IPS-18a (cell line): ENCODE data around the gene INPP5D.
"Not testable (repeated sequence)": the region's sequence is repeated elsewhere in the genome, so short reads cannot be mapped to it uniquely, and the experiment has no call there.

Source experiments
- H3K27ac ChIP-seq: one replicate; pipeline ENCODE4 v1.5.1; 2013; ENCODE audit warnings: low read length
- H3K27me3 ChIP-seq: one replicate; pipeline ENCODE4 v1.6.1; 2013; ENCODE audit warnings: mild to moderate bottlenecking, low read length; ENCODE audit not compliant: control insufficient read depth, insufficient read depth
- H3K36me3 ChIP-seq: one replicate; pipeline ENCODE4 v1.6.1; 2013; ENCODE audit warnings: low read depth, low read length; ENCODE audit not compliant: control insufficient read depth
- H3K4me1 ChIP-seq: one replicate; pipeline ENCODE4 v1.6.1; 2013; ENCODE audit warnings: low read depth, low read length; ENCODE audit not compliant: control insufficient read depth
- H3K4me3 ChIP-seq: one replicate; pipeline ENCODE4 v1.5.1; 2013; ENCODE audit warnings: low read length
- H3K9ac ChIP-seq: one replicate; pipeline ENCODE4 v1.6.1; 2013; ENCODE audit warnings: mild to moderate bottlenecking, low read length, moderate library complexity
- H3K9me3 ChIP-seq: one replicate; pipeline ENCODE4 v1.6.1; 2013; ENCODE audit warnings: low read depth, low read length; ENCODE audit not compliant: control insufficient read depth

INPP5D gene

DNA sequence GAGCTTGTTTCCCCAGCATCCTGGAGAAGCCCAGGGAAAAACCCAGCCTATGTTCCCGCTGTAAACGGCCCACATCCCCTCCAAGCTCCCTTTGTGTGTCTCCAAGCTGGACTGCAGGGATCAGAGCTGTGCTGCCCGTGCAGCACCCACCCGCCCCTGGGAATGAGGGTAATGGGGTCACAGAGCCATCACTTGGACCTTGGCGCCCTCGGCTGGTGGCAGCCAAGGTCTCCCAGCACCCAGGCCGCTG is 670 bp upstream of the INPP5D start:
- Histone ChIP-seq H3K9me3 (no peaks in the 10 kb centered on the region), H3K4me1 (peaks cover 4% of the 10 kb centered on the region), H3K27me3 (peaks cover 6% of the 10 kb centered on the region), H3K9ac (no peak overlapping the region), H3K27ac (no peak overlapping the region), H3K4me3 (no peak overlapping the region), H3K36me3 (no peaks in the 10 kb centered on the region)

DNA sequence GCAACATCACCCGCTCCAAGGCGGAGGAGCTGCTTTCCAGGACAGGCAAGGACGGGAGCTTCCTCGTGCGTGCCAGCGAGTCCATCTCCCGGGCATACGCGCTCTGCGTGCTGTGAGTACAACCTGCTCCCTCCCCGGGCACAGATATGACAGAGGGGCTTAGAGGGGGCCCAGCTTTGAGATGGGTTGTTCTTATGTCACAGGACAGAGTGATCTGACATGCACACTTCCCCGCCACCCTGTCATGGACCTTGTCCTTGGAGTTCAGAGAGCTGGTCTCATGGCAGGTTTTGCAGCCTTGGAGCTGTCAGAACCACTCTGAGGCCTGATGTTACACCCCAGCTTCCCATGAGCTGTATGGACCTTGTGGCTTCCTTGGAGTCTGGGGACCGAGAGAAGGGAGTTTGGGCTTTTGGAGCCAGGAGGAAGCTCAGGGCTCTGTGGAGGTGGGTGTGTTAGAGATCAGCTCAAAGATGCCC is 398 bp downstream of the INPP5D start:
- Histone ChIP-seq H3K27ac (no peak overlapping the region), H3K36me3 (no peaks in the 10 kb centered on the region), H3K27me3 (no peaks in the 10 kb centered on the region), H3K4me1 (peaks cover 4% of the 10 kb centered on the region), H3K9me3 (no peaks in the 10 kb centered on the region), H3K4me3 (no peak overlapping the region), H3K9ac (no peak overlapping the region)

DNA sequence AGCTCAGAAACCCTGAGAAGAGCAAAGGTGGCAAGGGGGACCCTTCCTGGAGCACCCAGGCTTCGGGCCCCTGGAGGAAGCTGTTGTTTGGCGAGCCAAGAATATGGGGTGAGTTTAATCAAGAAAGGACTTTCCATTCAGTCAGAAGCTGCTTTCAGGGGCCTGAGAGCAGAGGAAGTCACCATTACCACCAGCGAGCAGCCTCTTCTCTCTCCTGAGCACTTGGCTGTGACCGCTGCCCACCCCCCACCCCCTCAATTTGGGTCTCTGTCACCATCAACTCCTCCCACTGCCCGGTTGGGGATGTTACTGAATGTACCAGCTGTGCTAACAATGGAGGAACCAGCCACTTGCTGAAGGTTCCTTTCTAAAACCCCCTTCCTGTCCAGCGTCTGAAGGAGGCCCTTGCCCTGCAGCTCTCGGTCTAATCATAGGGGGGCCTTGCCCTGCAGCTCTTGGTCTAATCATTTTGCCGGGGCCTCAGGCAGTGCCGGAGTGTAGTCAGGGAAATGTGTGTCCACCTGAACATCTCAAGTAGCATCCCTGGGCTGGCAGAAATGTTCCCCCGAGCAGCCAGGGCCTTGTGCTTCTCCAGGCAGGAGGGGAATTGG is 943 bp downstream of the INPP5D start:
- H3K4me3 ChIP-seq: no peak overlapping the region
- no peak overlapping the region for H3K27ac ChIP-seq
- H3K9ac ChIP-seq: no peak overlapping the region
- no peaks in the 10 kb centered on the region for H3K27me3 ChIP-seq
- H3K36me3 ChIP-seq: no peaks in the 10 kb centered on the region
- H3K4me1 ChIP-seq: peaks cover 4% of the 10 kb centered on the region
- no peaks in the 10 kb centered on the region for H3K9me3 ChIP-seq

DNA sequence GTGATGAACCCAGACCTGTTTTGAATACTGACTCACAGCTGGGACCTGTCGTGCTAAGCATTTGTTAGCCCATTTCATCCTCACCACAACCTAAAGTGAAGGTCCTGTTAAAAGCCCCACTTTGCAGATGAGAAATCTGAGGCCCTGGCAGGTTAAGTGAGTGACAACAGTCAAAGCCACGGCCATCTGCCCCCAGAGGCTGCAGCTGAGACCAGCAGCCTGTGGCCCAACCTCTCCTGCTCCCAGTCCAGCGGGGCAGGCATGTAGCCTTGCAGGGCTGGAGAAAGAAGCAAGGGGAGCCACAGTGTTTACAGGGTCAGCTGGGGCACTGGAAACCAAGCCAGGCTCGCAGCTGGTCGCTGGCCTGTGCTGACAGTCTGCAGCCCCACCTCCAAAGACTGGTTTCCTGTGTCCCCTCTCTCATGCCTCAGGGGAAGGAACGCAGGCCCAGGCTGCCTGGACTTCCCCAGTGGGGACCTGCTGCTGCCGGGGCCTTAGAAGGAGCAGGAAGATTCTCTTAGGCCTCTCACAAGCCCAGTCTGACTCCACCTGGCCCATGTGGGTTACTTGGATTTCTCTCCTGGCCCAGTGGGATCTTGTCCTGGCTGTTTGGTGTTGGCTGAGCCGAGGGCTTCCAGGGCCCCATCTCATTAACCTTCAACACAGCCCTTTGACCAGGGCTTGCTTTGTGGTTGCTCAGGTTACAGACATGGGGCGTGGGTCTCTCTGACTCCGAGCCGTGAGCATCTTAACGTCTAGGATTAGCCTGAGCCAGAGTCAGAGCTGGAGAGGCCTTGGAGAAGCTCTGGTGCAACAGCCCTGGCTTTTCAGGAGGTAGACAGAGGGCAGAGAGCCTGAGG is 1.7 kb downstream of the INPP5D start:
- Histone ChIP-seq H3K4me3 (no peak overlapping the region), H3K27me3 (no peaks in the 10 kb centered on the region), H3K27ac (no peak overlapping the region), H3K36me3 (no peaks in the 10 kb centered on the region), H3K9ac (no peak overlapping the region), H3K9me3 (no peaks in the 10 kb centered on the region), H3K4me1 (peaks cover 4% of the 10 kb centered on the region)

DNA sequence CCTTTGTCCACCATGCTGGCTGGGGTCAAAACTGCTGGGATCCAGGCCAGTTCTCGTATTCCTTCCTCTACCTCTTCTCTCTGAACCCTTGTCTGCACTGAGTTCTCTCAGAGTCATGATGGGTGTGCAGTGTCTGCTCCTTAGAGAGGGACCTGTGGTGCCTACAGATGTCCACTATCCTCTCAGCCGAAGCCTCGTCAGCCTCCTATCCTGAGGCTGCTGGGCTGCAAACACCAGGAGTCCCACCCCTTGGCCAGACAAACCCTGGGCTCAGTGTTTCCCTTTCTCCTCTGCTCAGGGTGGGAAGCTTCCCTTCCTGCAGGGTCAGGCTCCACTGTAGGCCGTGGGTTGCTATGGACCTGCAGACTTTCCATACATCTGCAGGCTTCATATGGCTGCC is 2.3 kb downstream of the INPP5D start:
- Histone ChIP-seq H3K27ac (no peak overlapping the region), H3K27me3 (no peaks in the 10 kb centered on the region), H3K4me3 (no peak overlapping the region), H3K36me3 (no peaks in the 10 kb centered on the region), H3K9me3 (no peaks in the 10 kb centered on the region), H3K4me1 (peaks cover 4% of the 10 kb centered on the region), H3K9ac (no peak overlapping the region)

DNA sequence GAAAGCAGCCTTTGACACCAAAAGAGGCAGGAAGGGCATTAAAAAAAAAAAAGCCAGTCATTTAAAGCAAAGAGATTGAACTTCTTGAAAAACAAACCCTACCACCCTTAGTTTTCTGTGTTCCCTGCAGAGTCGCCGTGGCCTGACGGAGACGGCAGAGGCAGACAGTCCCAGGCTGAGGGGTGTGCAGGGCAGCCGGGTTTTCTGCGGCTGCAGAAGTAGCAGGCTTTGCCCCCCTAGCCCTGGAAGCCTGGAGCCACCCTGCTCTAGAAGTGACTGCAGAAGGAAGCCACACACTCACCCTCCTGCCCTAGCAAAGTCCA is 2.8 kb downstream of the INPP5D start:
- Histone ChIP-seq H3K36me3 (no peaks in the 10 kb centered on the region), H3K27me3 (no peaks in the 10 kb centered on the region), H3K4me3 (no peak overlapping the region), H3K9me3 (no peaks in the 10 kb centered on the region), H3K4me1 (peaks cover 4% of the 10 kb centered on the region), H3K9ac (no peak overlapping the region), H3K27ac (no peak overlapping the region)

DNA sequence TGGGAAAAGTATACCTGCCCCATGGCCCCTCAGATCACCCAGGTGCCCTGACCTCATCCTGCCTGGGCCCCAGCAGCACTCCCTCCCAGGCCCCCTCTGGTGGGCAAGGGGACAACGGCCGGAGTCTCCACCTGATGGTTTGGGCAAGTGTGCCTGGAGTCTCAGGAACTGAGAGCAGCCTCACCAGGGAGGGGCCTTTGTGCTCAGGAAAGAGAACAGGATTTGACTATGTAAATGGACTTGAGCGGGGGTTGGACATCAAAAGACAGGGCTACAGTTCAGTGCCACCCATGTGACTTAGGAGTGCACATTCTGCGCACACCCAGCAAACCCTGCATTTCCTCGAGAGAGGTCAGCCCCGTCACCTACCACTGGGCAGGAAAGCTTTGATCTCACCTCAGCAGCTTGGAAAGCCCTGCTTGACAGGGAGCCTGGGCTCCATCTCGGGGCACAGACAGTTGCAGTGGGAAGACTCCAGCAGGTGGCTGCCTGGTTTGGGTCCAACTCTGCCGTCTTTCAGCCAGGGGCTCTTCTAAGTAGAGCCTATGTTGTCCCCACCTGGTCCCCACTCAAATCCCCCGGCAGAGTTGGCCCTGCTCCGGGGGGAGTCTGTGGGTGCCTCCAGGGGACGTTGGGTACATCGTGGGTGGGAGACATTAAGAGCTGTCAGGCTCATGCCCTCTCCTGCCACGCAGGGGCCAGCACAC is 3.3 kb downstream of the INPP5D start:
- H3K4me3 ChIP-seq: no peak overlapping the region
- H3K27me3 ChIP-seq: no peaks in the 10 kb centered on the region
- no peaks in the 10 kb centered on the region for H3K36me3 ChIP-seq
- H3K27ac ChIP-seq: no peak overlapping the region
- no peaks in the 10 kb centered on the region for H3K9me3 ChIP-seq
- H3K9ac ChIP-seq: no peak overlapping the region
- peaks cover 4% of the 10 kb centered on the region for H3K4me1 ChIP-seq

DNA sequence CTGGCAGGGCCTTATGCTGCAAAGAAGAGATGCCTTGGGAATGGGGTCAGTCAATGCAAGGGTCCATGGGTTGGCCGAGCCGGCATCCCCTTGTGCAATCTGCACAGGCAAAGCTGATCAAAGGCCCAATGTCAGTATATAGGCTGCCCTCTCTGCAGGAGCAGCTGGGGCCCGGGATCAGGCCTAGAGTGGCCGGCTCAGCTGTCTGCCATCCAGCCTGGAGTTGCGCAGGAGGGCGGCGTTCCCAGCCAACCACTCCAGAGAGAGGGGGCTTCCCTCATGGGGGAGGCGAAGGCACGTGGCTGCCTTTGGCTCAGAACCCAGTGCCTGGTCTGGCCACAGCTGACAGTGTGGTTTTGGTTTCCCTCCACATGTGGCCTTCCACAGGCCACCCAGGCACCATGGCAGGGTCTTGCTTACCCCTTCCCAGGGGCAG is 3.9 kb downstream of the INPP5D start:
- no peaks in the 10 kb centered on the region for H3K9me3 ChIP-seq

DNA sequence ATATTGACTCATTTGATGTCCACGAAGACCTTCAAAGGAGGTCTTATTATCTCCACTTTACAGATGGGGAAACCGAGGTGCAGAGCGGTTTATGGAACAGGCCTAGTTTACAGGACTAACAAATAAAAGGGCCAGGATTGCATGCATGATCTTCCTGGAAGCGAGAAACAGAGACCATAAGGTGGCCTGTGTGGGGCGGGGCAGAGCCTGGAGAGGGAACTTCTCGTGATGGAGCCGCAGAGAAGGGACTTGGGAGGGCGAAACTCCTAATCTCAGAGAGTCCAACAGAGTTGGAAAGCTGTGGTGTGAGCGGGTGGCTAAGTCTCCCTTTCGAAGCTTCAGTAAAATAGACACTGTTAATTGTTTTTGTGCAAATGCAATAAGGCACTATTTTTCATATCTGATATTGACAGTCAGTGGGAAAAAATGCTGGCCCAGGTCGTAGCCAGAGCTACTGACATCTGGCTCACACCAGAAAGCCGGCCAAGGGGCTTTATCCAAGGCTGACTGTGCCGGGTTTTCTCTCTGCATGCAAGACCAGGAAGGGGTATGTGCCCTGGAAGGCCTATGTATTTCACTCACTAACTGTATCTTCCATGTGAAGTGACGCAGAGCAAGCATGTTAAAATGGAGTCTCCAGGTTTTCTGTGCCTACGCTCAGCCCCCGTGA is 4.5 kb downstream of the INPP5D start:
- Histone ChIP-seq H3K9me3 (no peaks in the 10 kb centered on the region), H3K9ac (no peak overlapping the region), H3K4me3 (no peak overlapping the region), H3K27me3 (no peaks in the 10 kb centered on the region), H3K36me3 (no peaks in the 10 kb centered on the region), H3K27ac (no peak overlapping the region), H3K4me1 (peaks cover 4% of the 10 kb centered on the region)

More for the DNA sequence above, 3.9 kb downstream of the INPP5D start:
- no peaks in the 10 kb centered on the region for H3K27me3 ChIP-seq
- H3K36me3 ChIP-seq: no peaks in the 10 kb centered on the region
- no peak overlapping the region for H3K27ac ChIP-seq
- H3K4me1 ChIP-seq: peaks cover 4% of the 10 kb centered on the region
- no peak overlapping the region for H3K9ac ChIP-seq
- H3K4me3 ChIP-seq: no peak overlapping the region

DNA sequence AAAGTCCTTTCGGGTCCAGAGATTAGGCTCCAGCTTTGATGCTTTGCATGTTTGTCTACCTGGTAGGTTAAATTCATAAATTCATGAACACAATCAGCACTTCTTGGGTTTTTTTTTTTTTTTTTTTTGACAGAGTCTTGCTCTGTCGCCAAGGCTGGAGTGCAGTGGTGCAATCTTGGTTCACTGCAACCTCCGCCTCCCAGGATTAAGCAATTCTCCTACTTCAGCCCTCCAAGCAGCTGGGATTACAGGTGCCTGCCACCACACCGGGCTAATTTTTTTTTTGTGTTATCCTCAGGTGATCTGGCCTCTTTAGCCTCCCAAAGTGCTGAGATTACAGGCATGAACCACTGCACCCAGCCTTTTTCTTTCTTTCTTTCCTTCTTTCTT is 5.1 kb downstream of the INPP5D start:
- not testable (repeated sequence) for H3K4me3 ChIP-seq, H3K4me1 ChIP-seq, H3K36me3 ChIP-seq, H3K9me3 ChIP-seq, H3K27me3 ChIP-seq, H3K9ac ChIP-seq, H3K27ac ChIP-seq

DNA sequence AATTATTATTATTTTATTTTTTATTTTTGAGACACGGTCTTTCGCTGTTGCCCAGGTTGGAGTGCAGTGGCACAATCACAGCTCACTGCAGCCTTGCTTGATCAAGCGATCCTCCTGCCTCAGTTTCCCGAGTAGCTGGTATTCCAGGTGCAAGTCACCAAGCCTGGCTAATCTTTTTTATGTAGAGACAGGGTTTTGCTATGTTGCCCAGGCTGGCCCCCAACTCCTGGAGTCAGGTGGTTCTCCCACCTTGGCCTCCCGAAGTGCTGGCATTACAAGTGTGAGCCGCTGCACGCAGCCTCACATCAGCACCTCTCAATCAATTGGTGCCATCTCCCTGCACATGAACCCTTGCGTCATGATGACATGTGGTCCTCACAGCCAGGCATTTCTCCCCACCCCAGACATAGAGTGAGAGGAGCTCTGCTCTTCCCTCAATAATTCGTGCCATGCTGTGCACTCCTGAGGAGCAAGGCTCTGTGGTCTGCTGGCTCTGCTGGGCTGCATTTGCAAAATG is 5.9 kb downstream of the INPP5D start:
- no peak overlapping the region for H3K9ac ChIP-seq
- no peaks in the 10 kb centered on the region for H3K27me3 ChIP-seq
- H3K27ac ChIP-seq: no peak overlapping the region
- no peak overlapping the region for H3K4me3 ChIP-seq
- no peaks in the 10 kb centered on the region for H3K9me3 ChIP-seq
- no peaks in the 10 kb centered on the region for H3K36me3 ChIP-seq
- H3K4me1 ChIP-seq: peaks cover 4% of the 10 kb centered on the region
